Osteoblast (primary cell): Measurements from ENCODE around the gene MUSK. TPM values are rescaled to one million over a fixed set of nuclear protein-coding genes. Genes with fewer than 3 reads are reported as not detected.

ENCODE experiments used
- DNase-seq: peaks from one replicate; pipeline ENCODE4 v3.0.0; 2011; ENCODE audit warnings: low spot score, mixed read lengths; ENCODE audit not compliant: insufficient read length; ENCODE audit errors: missing footprints
- H2AFZ ChIP-seq: 2 replicates; pipeline ENCODE4 v1.6.0; 2011; ENCODE audit warnings: mild to moderate bottlenecking, low read length
- H3K27ac ChIP-seq: 2 replicates; pipeline ENCODE4 v1.5.1; 2011; ENCODE audit warnings: mild to moderate bottlenecking, low read depth, low read length, moderate library complexity
- H3K27me3 ChIP-seq: 2 replicates; pipeline ENCODE4 v1.6.0; 2012; ENCODE audit warnings: mild to moderate bottlenecking, control low read depth, inconsistent platforms, low read length, moderate library complexity; ENCODE audit not compliant: insufficient read depth
- H3K36me3 ChIP-seq: 2 replicates; pipeline ENCODE4 v1.5.1; 2011; ENCODE audit warnings: mild to moderate bottlenecking, low read length, control low read depth, moderate library complexity; ENCODE audit not compliant: insufficient read depth
- H3K4me1 ChIP-seq: 2 replicates; pipeline ENCODE4 v1.5.1; 2011; ENCODE audit warnings: mild to moderate bottlenecking, low read length, control low read depth, moderate library complexity; ENCODE audit not compliant: insufficient read depth
- H3K4me2 ChIP-seq: 2 replicates; pipeline ENCODE4 v1.6.0; 2011; ENCODE audit warnings: mild to moderate bottlenecking, low read length; ENCODE audit not compliant: insufficient read depth
- H3K4me3 ChIP-seq: fragments of 200-600 bp; sonication (generic); 3 replicates; pipeline ENCODE4 v1.5.1; 2012; ENCODE audit warnings: mild to moderate bottlenecking, low read length, inconsistent platforms; ENCODE audit not compliant: insufficient read depth
- H3K79me2 ChIP-seq: 2 replicates; pipeline ENCODE4 v1.6.0; 2012; ENCODE audit warnings: mild to moderate bottlenecking, low read length, control low read depth, inconsistent platforms; ENCODE audit not compliant: insufficient read depth
- H3K9me3 ChIP-seq: 2 replicates; pipeline ENCODE4 v1.5.1; 2011; ENCODE audit warnings: low read depth, low read length, control low read depth
- H4K20me1 ChIP-seq: 2 replicates; pipeline ENCODE4 v1.6.0; 2012; ENCODE audit warnings: mild to moderate bottlenecking, low read length, control low read depth; ENCODE audit not compliant: insufficient read depth
- CTCF ChIP-seq: IDR thresholded peaks from 2 replicates; pipeline ENCODE4 v1.5.1; 2011; ENCODE audit warnings: mild to moderate bottlenecking, low read depth, low read length, moderate library complexity; ENCODE audit errors: extremely low read depth
- small RNA-seq: library from RNA; depleted of rRNA; stranded (forward); fragments of <200 nt; gene quantifications from one replicate; pipeline ENCODE3, GENCODE V24; 2012
- total RNA-seq: library from RNA; depleted of rRNA; stranded (reverse); fragments of >200 nt; gene quantifications from 2 replicates; pipeline ENCODE4 v1.2.3, GENCODE V29; 2012

Gene MUSK
- total RNA-seq, 1 donor: under 0.01 TPM

GRCh38 chr9:110847671-110848070, 179.1 kb downstream of the MUSK start:
- no peak overlapping the region for H3K4me3 ChIP-seq
- H3K9me3 ChIP-seq: no peaks in the 10 kb centered on the region
- H3K27me3 ChIP-seq: no peaks in the 10 kb centered on the region
- H3K27ac ChIP-seq: peak overlapping the region; percentile 67
- peak overlapping the region; percentile 43 for H3K4me2 ChIP-seq
- no peak for DNase-seq
- TF ChIP-seq CTCF: no peak
- no peak overlapping the region for H2AFZ ChIP-seq
- peaks cover 32% of the 10 kb centered on the region for H3K4me1 ChIP-seq
- H3K36me3 ChIP-seq: no peaks in the 10 kb centered on the region
- no peaks in the 10 kb centered on the region for H3K79me2 ChIP-seq
- H4K20me1 ChIP-seq: no peaks in the 10 kb centered on the region

GRCh38 chr9:110850401-110851135, 182.0 kb downstream of the MUSK start:
- no peaks in the 10 kb centered on the region for H3K79me2 ChIP-seq
- no peak overlapping the region for H3K4me3 ChIP-seq
- H3K4me1 ChIP-seq: peaks cover 12% of the 10 kb centered on the region
- no peak overlapping the region for H3K4me2 ChIP-seq
- no peak for TF ChIP-seq CTCF
- H3K36me3 ChIP-seq: no peaks in the 10 kb centered on the region
- DNase-seq: no peak
- H4K20me1 ChIP-seq: no peaks in the 10 kb centered on the region
- H3K27me3 ChIP-seq: no peaks in the 10 kb centered on the region
- peaks cover 3% of the 10 kb centered on the region for H3K9me3 ChIP-seq
- no peak overlapping the region for H2AFZ ChIP-seq
- no peak overlapping the region for H3K27ac ChIP-seq

Small RNAs within 50 kb of the gene (small RNA-seq; reads per million reads assigned to genes)
- gene AL513328.1: not detected

Other genes with a start within 250 kb of the MUSK start
- 37.6 and 43.0 TPM in 2 replicates for gene SVEP1, start 89.0 kb upstream of the MUSK start, total RNA-seq